A549 (cell line): ENCODE measurements around the gene C19orf47. TPM values are rescaled to one million over a fixed set of nuclear protein-coding genes. Genes with fewer than 3 reads are reported as not detected.

Experiments
- ATAC-seq, 2 experiments: fragments of 200-7000 bp in 1 of 2; fragments of >200 bp in 1 of 2; cut with Nextera tagmentation in 1 of 2; cut with Tn5 transposase in 1 of 2; 3 replicates each; pipeline versions ENCODE4 v1.8.0 to v1.9.1; 2018 to 2020; ENCODE audit warnings: mild to moderate bottlenecking in 1 of 2, moderate library complexity in 1 of 2
- CTCF ChIA-PET: fragments of 300-600 bp; sonication (Branson Sonifier 250); formaldehyde crosslinking; extraction: SDS; loops from one replicate; lab custom pipeline; 2021; ENCODE audit warnings: antibody characterized with exemption, inconsistent platforms; lab: Yijun Ruan, JAX
- POLR2A ChIA-PET: fragments of 350-600 bp; formaldehyde crosslinking; extraction: SDS; loops from one replicate; lab custom pipeline; 2021; ENCODE audit warnings: antibody characterized with exemption, inconsistent platforms; lab: Yijun Ruan, JAX
- DNase-seq, 2 experiments: peaks; one replicate each; pipeline versions ENCODE4 v3.0.0 to v3.0.0-alpha.2; 2011 to 2016; ENCODE audit warnings: low read depth in 1 of 2, low spot score in 1 of 2
- FAIRE-seq: peaks from 2 replicates; lab custom pipeline; 2011; peaks lifted over from hg19 to GRCh38; lab: Jason Lieb, UNC
- H3K27ac ChIP-seq, 2 experiments: fragments of >200 bp; sonication (Bioruptor Twin); formaldehyde crosslinking; 3 replicates each; pipeline ENCODE4 v1.5.1; 2016 to 2017
- H3K4me1 ChIP-seq: fragments of >200 bp; sonication (Bioruptor Twin); formaldehyde crosslinking; 3 replicates; pipeline ENCODE4 v1.6.1; 2016
- H3K4me2 ChIP-seq: fragments of >200 bp; sonication (Bioruptor Twin); formaldehyde crosslinking; 3 replicates; pipeline ENCODE4 v1.6.1; 2016
- H3K4me3 ChIP-seq: fragments of >200 bp; sonication (Bioruptor Twin); formaldehyde crosslinking; 3 replicates; pipeline ENCODE4 v1.5.1; 2016
- H3K9me3 ChIP-seq: fragments of >200 bp; sonication (Bioruptor Twin); formaldehyde crosslinking; 3 replicates; pipeline ENCODE4 v1.6.1; 2016
- BHLHE40 ChIP-seq: IDR thresholded peaks from 2 replicates; pipeline ENCODE4 v1.6.1; 2012; ENCODE audit warnings: low read depth, low read length, inconsistent platforms
- CBX2 ChIP-seq: fragments of 200-600 bp; sonication (generic); IDR thresholded peaks from 2 replicates; pipeline ENCODE4 v1.6.1; 2016; ENCODE audit warnings: low read depth, mild to moderate bottlenecking, borderline replicate concordance
- CEBPB ChIP-seq, 2 experiments: fragments of >200 bp in 1 of 2; sonication (Bioruptor Twin) in 1 of 2; formaldehyde crosslinking in 1 of 2; IDR thresholded peaks; 2 replicates each; pipeline ENCODE4 v1.6.1; 2012 to 2016
- CHD4 ChIP-seq: fragments of 200-600 bp; sonication (generic); IDR thresholded peaks from 2 replicates; pipeline ENCODE4 v1.6.1; 2016; ENCODE audit warnings: antibody characterized with exemption, mild to moderate bottlenecking, borderline replicate concordance
- FOSB ChIP-seq: fragments of 250-450 bp; sonication (Bioruptor Pico); IDR thresholded peaks from 2 replicates; pipeline ENCODE4 v1.5.0; 2020; ENCODE audit warnings: mild to moderate bottlenecking, moderate library complexity
- JUN ChIP-seq, 2 experiments: fragments of >200 bp; sonication (Bioruptor Twin); formaldehyde crosslinking; IDR thresholded peaks; 2 replicates in 1 of 2; 3 replicates in 1 of 2; pipeline ENCODE4 v1.6.1; 2016 to 2017
- JUNB ChIP-seq: fragments of >200 bp; sonication (Bioruptor Twin); formaldehyde crosslinking; IDR thresholded peaks from 2 replicates; pipeline ENCODE4 v1.6.1; 2016
- KDM1A ChIP-seq: fragments of 200-600 bp; sonication (generic); IDR thresholded peaks from 2 replicates; pipeline ENCODE4 v1.6.1; 2016; ENCODE audit warnings: low read depth, mild to moderate bottlenecking
- MAZ ChIP-seq: fragments of 150-350 bp; IDR thresholded peaks from 2 replicates; pipeline ENCODE4 v1.6.1; 2014; ENCODE audit warnings: antibody characterized with exemption, low read depth, low read length, borderline replicate concordance
- MYC ChIP-seq: IDR thresholded peaks from 2 replicates; pipeline ENCODE4 v1.6.1; 2012; ENCODE audit warnings: mild to moderate bottlenecking, inconsistent platforms, low read length, improper control_type of control experiment, borderline replicate concordance
- RAD21 ChIP-seq, 2 experiments: fragments of >200 bp in 1 of 2; sonication (Bioruptor Twin) in 1 of 2; formaldehyde crosslinking in 1 of 2; IDR thresholded peaks in 1 of 2; conservative IDR thresholded peaks in 1 of 2; 2 replicates in 1 of 2; 3 replicates in 1 of 2; pipeline ENCODE4 v1.6.1; 2012 to 2018; ENCODE audit warnings: inconsistent platforms in 1 of 2
- RARB ChIP-seq: fragments of 250-450 bp; sonication (Bioruptor Pico); IDR thresholded peaks from 2 replicates; pipeline ENCODE4 v1.8.0; 2021; ENCODE audit warnings: mild to moderate bottlenecking, moderate library complexity
- RCOR1 ChIP-seq: fragments of 150-350 bp; IDR thresholded peaks from 2 replicates; pipeline ENCODE4 v1.6.1; 2014; ENCODE audit warnings: antibody characterized with exemption, low read length, low read depth
- RFX5 ChIP-seq: fragments of 450-650 bp; IDR thresholded peaks from 2 replicates; pipeline ENCODE4 v1.7.1; 2014; ENCODE audit warnings: antibody characterized with exemption, mild to moderate bottlenecking, moderate library complexity
- SREBF2 ChIP-seq: fragments of 450-650 bp; IDR thresholded peaks from 2 replicates; pipeline ENCODE4 v1.6.1; 2014; ENCODE audit warnings: mild to moderate bottlenecking, moderate library complexity
- TFCP2L1 ChIP-seq: fragments of 250-450 bp; sonication (Bioruptor Pico); IDR thresholded peaks from 2 replicates; pipeline ENCODE4 v1.5.0; 2021; ENCODE audit warnings: mild to moderate bottlenecking
- ZC3H11A ChIP-seq: fragments of 450-650 bp; IDR thresholded peaks from 2 replicates; pipeline ENCODE4 v1.6.1; 2014; ENCODE audit warnings: antibody characterized with exemption, mild to moderate bottlenecking
- ZSCAN20 ChIP-seq: fragments of 250-450 bp; sonication (Bioruptor Pico); IDR thresholded peaks from 2 replicates; pipeline ENCODE4 v1.8.0; 2022; ENCODE audit warnings: mild to moderate bottlenecking, moderate library complexity
- WGBS: methylation state at CpG from one replicate; pipeline ENCODE4 v1.1.6; 2017; ENCODE audit errors: missing lambda C conversion rate; 5-methylcytosine and 5-hydroxymethylcytosine counted together
- polyA minus RNA-seq: library from RNA; depleted of rRNA, polyadenylated mRNA; stranded (reverse); fragments of >200 nt; gene quantifications from 2 replicates; pipeline ENCODE4 v1.2.3, GENCODE V29; 2011; rRNA and poly(A)+ RNA removed
- polyA plus RNA-seq, 4 experiments: library from polyadenylated mRNA; depleted of rRNA in 3 of 4; stranded (reverse); fragments of >200 nt; fragmentation: RNase III in 1 of 4; extraction: RNeasy Plus Mini Kit Qiagen cat#74134 plus additional on column Dnase treatment in 1 of 4; gene quantifications; 2 replicates in 3 of 4; 3 replicates in 1 of 4; pipeline ENCODE4 v1.2.3, GENCODE V29; 2011 to 2017
- TF ChIP-seq, protein P1 (sequence below): fragments of >200 bp; sonication (Bioruptor Twin); formaldehyde crosslinking; IDR thresholded peaks from 2 replicates; pipeline ENCODE4 v1.6.1; 2016
- TF ChIP-seq, protein P2 (sequence below): fragments of 450-650 bp; IDR thresholded peaks from 2 replicates; pipeline ENCODE4 v1.6.1; 2014; ENCODE audit warnings: antibody characterized with exemption
- TF ChIP-seq, protein P3 (sequence below): IDR thresholded peaks from 2 replicates; pipeline ENCODE4 v1.6.1; 2012
- TF ChIP-seq, protein P4 (sequence below): fragments of 200-600 bp; sonication (generic); IDR thresholded peaks from 2 replicates; pipeline ENCODE4 v1.6.1; 2016; ENCODE audit warnings: antibody characterized with exemption, mild to moderate bottlenecking, moderate library complexity
- TF ChIP-seq, protein P5 (sequence below): fragments of >200 bp; sonication (Bioruptor Twin); formaldehyde crosslinking; IDR thresholded peaks from 3 replicates; pipeline ENCODE4 v1.5.1; 2016
- TF ChIP-seq, protein P6 (sequence below): fragments of >200 bp; sonication (Bioruptor Twin); formaldehyde crosslinking; IDR thresholded peaks from 3 replicates; pipeline ENCODE4 v1.6.1; 2016
- TF ChIP-seq, protein P7 (sequence below): IDR thresholded peaks from 2 replicates; pipeline ENCODE4 v1.6.1; 2012; ENCODE audit warnings: low read depth, borderline replicate concordance
- TF ChIP-seq, protein P8 (sequence below): IDR thresholded peaks from 2 replicates; pipeline ENCODE4 v1.6.1; 2012

C19orf47 gene, protein sequence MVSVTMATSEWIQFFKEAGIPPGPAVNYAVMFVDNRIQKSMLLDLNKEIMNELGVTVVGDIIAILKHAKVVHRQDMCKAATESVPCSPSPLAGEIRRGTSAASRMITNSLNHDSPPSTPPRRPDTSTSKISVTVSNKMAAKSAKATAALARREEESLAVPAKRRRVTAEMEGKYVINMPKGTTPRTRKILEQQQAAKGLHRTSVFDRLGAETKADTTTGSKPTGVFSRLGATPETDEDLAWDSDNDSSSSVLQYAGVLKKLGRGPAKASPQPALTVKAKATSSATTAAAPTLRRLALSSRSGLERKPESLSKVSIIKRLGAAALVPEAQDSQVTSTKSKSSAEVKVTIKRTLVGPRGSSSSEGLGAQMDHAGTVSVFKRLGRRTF
- polyA plus RNA-seq (2011; rRNA removed) (32.8 and 39.8 TPM in 2 replicates), polyA plus RNA-seq (2017; fragmentation: RNase III; extraction: RNeasy Plus Mini Kit Qiagen cat#74134 plus additional on column Dnase treatment) (22.1 to 25.7 TPM (median 25.2 TPM) in 3 replicates), polyA minus RNA-seq (57.7 and 65.9 TPM in 2 replicates)
- 46.5 and 51.8 TPM in 2 replicates for polyA plus RNA-seq (2012; cell fraction: cytosol; rRNA removed)
- 39.7 and 43.7 TPM in 2 replicates for polyA plus RNA-seq (2012; cell fraction: nucleus; rRNA removed)

DNA sequence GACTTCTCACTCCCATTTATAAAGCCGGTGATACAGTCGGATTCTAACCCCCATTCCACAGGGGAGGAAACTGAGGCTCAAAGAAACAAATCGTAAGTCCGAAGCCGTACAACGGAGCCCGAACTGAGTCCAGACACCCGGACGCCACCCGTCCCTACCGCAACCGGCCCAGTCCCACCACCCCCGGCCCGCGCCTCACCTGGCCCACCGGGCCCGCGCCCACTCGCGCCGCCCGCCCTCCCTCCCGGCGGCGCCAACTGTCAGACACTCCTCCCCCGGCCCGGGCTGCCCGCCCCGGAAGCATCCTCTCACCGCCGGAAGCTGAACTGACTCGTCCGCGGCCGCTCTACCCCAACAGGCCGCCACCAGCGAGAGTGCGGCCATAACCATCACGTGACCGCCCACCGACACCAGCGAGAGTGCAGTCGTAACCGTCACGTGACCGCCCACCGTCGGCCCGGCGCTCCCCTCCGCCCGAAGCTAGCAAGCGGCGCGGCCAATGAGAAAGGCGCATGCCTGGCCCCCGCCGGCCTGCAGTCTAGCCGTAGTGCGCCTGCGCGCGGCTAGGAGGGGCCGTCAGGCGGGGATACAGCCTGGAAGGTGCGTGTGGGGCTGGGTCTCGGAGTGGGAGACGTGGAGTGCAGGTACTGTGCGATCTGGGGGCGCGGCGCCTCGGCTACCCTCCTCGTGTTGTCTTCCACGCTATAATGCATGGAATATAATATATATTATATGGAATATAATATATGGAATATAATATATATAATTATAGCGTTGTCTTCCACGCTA is at the start of gene C19orf47, which contains the start of gene PLD3:
Gene C19orf47 (minus strand): TSS at position 273 of the 789 bp plus-strand sequence. CDS start 6,540 bp downstream, outside the sequence.
Gene PLD3 (plus strand): TSS at position 571 of the 789 bp plus-strand sequence. CDS start 17,789 bp downstream, outside the sequence.
- H3K27ac ChIP-seq = peak within 1 kb of the TSS; percentile 83 to 84
- FAIRE-seq (peak; percentile 99), DNase-seq (peak; percentile 100), ATAC-seq (peak; percentile 98 to 99)
- ChIA-PET CTCF (interaction anchor here (0.6 to 3.8 kb wide), 8 partner anchors 13 to 287 kb away, joined by 3 to 24 read pairs (median 4); no protein-coding TSS in a partner anchor), POLR2A (interaction anchor here (0.5 to 1.8 kb wide), 25 partner anchors 10 to 515 kb away, joined by 3 to 19 read pairs (median 5); partner anchors contain the start of genes BLVRB, EGLN2 and SERTAD1)
- H3K4me3 ChIP-seq = peak within 1 kb of the TSS; percentile 80
- 1% methylated on average over 42 of the region's 77 CpGs for WGBS
- peak within 1 kb of the TSS; percentile 90 for H3K4me2 ChIP-seq
- no peaks in the 10 kb centered on the region for H3K9me3 ChIP-seq
- peaks cover 8% of the 10 kb centered on the region for H3K4me1 ChIP-seq
- TF ChIP-seq BHLHE40 (peak; percentile 94), CHD4 (no peak), RAD21 (conservative IDR thresholded peaks at IDR 0.05 in 1 of 2, IDR thresholded peaks at IDR 0.05 in 1 of 2) (no peak), CEBPB (IDR thresholded peaks at IDR 0.05) (no peak), SREBF2 (no peak), ZSCAN20 (CRISPR knock-in tag) (no peak), FOSB (CRISPR knock-in tag) (no peak), JUNB (no peak), JUN (IDR thresholded peaks at IDR 0.05) (peak; percentile 88 to 94; a peak in 4 of 5 replicates), MAZ (peak; percentile 74; the same call in 1 of the 2 replicates), RCOR1 (0 out of 2 replicates have a peak, but pooled peaks have one; percentile 61), CBX2 (no peak), ZC3H11A (peak; percentile 10; the same call in 1 of the 2 replicates), KDM1A (no peak; the same call in 1 of the 2 replicates), RARB (no peak), MYC (peak; percentile 73), RFX5 (peak; percentile 82), TFCP2L1 (CRISPR knock-in tag) (no peak)
- TF ChIP-seq, protein P1, sequence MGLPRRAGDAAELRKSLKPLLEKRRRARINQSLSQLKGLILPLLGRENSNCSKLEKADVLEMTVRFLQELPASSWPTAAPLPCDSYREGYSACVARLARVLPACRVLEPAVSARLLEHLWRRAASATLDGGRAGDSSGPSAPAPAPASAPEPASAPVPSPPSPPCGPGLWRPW = no peak
- TF ChIP-seq, protein P2, sequence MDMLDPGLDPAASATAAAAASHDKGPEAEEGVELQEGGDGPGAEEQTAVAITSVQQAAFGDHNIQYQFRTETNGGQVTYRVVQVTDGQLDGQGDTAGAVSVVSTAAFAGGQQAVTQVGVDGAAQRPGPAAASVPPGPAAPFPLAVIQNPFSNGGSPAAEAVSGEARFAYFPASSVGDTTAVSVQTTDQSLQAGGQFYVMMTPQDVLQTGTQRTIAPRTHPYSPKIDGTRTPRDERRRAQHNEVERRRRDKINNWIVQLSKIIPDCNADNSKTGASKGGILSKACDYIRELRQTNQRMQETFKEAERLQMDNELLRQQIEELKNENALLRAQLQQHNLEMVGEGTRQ = peak; percentile 100
- TF ChIP-seq, protein P3, sequence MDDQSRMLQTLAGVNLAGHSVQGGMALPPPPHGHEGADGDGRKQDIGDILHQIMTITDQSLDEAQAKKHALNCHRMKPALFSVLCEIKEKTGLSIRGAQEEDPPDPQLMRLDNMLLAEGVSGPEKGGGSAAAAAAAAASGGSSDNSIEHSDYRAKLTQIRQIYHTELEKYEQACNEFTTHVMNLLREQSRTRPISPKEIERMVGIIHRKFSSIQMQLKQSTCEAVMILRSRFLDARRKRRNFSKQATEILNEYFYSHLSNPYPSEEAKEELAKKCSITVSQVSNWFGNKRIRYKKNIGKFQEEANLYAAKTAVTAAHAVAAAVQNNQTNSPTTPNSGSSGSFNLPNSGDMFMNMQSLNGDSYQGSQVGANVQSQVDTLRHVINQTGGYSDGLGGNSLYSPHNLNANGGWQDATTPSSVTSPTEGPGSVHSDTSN = peak; percentile 56; the same call in 1 of the 2 replicates
- TF ChIP-seq, protein P4, sequence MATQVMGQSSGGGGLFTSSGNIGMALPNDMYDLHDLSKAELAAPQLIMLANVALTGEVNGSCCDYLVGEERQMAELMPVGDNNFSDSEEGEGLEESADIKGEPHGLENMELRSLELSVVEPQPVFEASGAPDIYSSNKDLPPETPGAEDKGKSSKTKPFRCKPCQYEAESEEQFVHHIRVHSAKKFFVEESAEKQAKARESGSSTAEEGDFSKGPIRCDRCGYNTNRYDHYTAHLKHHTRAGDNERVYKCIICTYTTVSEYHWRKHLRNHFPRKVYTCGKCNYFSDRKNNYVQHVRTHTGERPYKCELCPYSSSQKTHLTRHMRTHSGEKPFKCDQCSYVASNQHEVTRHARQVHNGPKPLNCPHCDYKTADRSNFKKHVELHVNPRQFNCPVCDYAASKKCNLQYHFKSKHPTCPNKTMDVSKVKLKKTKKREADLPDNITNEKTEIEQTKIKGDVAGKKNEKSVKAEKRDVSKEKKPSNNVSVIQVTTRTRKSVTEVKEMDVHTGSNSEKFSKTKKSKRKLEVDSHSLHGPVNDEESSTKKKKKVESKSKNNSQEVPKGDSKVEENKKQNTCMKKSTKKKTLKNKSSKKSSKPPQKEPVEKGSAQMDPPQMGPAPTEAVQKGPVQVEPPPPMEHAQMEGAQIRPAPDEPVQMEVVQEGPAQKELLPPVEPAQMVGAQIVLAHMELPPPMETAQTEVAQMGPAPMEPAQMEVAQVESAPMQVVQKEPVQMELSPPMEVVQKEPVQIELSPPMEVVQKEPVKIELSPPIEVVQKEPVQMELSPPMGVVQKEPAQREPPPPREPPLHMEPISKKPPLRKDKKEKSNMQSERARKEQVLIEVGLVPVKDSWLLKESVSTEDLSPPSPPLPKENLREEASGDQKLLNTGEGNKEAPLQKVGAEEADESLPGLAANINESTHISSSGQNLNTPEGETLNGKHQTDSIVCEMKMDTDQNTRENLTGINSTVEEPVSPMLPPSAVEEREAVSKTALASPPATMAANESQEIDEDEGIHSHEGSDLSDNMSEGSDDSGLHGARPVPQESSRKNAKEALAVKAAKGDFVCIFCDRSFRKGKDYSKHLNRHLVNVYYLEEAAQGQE = no peak
- TF ChIP-seq, protein P5, sequence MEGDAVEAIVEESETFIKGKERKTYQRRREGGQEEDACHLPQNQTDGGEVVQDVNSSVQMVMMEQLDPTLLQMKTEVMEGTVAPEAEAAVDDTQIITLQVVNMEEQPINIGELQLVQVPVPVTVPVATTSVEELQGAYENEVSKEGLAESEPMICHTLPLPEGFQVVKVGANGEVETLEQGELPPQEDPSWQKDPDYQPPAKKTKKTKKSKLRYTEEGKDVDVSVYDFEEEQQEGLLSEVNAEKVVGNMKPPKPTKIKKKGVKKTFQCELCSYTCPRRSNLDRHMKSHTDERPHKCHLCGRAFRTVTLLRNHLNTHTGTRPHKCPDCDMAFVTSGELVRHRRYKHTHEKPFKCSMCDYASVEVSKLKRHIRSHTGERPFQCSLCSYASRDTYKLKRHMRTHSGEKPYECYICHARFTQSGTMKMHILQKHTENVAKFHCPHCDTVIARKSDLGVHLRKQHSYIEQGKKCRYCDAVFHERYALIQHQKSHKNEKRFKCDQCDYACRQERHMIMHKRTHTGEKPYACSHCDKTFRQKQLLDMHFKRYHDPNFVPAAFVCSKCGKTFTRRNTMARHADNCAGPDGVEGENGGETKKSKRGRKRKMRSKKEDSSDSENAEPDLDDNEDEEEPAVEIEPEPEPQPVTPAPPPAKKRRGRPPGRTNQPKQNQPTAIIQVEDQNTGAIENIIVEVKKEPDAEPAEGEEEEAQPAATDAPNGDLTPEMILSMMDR = no peak
- TF ChIP-seq, protein P6, sequence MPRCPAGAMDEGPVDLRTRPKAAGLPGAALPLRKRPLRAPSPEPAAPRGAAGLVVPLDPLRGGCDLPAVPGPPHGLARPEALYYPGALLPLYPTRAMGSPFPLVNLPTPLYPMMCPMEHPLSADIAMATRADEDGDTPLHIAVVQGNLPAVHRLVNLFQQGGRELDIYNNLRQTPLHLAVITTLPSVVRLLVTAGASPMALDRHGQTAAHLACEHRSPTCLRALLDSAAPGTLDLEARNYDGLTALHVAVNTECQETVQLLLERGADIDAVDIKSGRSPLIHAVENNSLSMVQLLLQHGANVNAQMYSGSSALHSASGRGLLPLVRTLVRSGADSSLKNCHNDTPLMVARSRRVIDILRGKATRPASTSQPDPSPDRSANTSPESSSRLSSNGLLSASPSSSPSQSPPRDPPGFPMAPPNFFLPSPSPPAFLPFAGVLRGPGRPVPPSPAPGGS = peak; percentile 90
- TF ChIP-seq, protein P7, sequence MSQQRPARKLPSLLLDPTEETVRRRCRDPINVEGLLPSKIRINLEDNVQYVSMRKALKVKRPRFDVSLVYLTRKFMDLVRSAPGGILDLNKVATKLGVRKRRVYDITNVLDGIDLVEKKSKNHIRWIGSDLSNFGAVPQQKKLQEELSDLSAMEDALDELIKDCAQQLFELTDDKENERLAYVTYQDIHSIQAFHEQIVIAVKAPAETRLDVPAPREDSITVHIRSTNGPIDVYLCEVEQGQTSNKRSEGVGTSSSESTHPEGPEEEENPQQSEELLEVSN = no peak
- TF ChIP-seq, protein P8, sequence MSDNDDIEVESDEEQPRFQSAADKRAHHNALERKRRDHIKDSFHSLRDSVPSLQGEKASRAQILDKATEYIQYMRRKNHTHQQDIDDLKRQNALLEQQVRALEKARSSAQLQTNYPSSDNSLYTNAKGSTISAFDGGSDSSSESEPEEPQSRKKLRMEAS = peak; percentile 94
